HG03064 (cell line): ENCODE measurements around the gene PREX1.

Experiments
- ATAC-seq: cut with Tn5 transposase; IDR thresholded peaks from one replicate; pipeline ENCODE4 v1.9.1; 2021; ENCODE audit warnings: low read depth; ENCODE audit not compliant: unreplicated experiment

The PREX1 gene

GRCh38 chr20:48738399-48739304 lies 89.1 kb downstream of the PREX1 start:
- peak; percentile 62 for ATAC-seq

GRCh38 chr20:48738094-48738398 lies 89.8 kb downstream of the PREX1 start:
- no peak for ATAC-seq

DNA sequence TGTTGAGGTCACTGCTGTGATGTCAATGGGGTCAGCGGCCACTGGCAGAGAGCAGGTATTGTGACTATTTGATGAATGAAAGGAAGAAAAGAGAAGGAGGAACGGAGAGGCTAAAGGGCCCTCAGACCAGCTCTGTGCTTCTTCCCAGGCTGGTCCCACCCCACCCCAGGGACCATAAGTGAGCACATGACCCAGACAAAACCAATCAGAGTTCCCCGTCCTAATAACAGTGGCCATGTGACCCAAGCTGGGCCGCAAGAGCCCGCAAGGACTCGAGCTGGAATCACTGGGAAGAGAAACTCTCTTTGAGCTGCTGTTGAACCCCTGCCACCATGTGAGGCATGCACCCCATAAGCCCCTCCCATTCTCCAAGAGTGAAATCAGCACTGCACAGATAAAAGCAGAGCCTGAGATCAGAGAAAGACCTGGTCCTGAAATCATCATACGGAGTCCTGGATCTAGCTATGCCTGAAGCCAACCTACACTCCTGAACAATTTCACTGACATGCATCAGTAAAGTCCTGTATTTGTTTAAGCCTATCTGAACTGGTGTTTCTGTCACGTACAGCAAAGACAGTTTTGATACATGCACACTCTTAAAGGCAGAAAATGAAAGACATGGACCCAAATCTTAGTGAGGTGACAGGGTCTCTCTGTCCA lies 90.2 kb downstream of the PREX1 start:
- ATAC-seq = no peak

DNA sequence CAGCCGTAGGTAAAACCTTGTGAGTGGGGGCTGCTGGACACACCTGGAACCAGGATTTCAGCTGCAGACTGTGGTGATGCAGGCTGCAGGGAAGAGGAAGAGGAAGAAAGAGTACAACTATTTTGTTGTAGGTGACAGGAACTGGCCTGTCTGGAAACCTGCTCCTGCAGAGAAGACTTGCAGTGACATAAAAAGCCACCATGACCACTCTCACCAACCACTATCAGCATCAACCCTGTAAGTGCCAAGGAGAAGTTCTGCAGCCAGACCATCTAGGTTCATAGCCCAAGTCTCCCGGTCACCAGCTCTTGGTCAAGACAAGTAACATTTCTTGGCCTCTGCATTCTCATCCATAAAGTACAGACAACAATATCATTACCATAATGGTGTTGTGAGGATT lies 91.2 kb downstream of the PREX1 start:
- no peak for ATAC-seq

DNA sequence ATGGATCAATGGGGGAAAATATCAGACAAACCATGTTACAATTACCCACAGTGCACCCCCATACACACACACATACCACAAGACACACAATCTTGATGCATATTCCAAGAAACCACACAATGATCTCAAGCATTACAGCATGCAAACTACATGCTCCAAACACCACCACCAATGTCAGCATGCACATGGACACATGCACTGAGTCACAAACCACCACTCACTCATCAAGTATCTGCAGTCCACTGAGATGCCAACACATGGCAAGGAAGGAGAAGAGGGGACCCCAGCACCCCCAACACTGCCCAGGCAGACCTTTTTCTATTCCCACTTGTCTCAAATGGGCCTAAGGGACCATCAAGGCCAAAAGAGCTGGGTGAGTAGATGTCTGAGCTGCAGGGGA lies 91.6 kb downstream of the PREX1 start:
- ATAC-seq = no peak

DNA sequence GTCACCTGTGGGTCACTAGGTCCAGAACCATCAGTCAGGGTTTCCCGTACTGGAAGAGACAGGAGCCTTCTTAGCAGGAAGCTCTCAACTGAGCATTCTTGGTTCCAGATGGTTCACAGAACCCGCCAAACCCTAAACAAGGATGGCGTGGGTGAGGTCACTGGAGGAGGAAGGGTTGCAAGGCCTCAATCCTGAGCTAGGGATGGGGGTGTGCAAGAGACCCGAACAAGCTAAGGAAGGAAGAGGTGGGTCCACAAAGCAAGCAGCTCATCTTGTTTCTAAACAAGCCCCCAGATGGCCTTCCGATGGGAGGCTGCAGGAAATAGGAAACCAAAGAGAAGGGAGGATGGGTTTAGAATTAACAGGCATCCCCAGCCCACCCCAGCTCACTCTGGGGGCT lies 92.7 kb downstream of the PREX1 start:
- no peak for ATAC-seq

GRCh38 chr20:48734104-48734749 lies 93.6 kb downstream of the PREX1 start:
- ATAC-seq = no peak

GRCh38 chr20:48733296-48733790 lies 94.5 kb downstream of the PREX1 start:
- ATAC-seq = no peak

- no peak for ATAC-seq
These were observed 95.5 kb downstream of the PREX1 start for GRCh38 chr20:48732081-48732829.

DNA sequence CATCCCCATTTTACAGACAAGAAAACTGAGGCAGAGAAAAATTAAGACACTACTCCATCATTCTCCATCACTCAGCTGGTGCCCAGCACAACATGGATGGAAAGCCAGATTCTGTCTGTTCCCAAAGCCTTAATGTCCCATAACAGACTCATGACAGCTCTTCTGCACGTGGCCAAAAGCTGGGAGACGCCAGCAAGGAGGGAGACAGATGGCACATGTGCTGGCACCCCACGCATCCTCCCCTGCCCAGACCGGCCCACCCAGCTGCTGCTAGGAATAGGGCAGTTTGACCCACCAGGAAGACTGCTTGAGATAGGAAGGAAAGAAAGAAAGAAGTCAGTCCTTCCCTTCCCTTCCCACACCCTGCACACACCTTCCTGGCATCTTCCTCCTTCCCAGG lies 96.3 kb downstream of the PREX1 start:
- no peak for ATAC-seq

GRCh38 chr20:48730977-48731376 lies 96.8 kb downstream of the PREX1 start:
- ATAC-seq = no peak

- no peak for ATAC-seq
These were observed 98.3 kb downstream of the PREX1 start for GRCh38 chr20:48729538-48729937.

GRCh38 chr20:48728042-48728825 lies 99.6 kb downstream of the PREX1 start:
- ATAC-seq = no peak

- no peak for ATAC-seq
These were observed 100.6 kb downstream of the PREX1 start for GRCh38 chr20:48727226-48727625.

DNA sequence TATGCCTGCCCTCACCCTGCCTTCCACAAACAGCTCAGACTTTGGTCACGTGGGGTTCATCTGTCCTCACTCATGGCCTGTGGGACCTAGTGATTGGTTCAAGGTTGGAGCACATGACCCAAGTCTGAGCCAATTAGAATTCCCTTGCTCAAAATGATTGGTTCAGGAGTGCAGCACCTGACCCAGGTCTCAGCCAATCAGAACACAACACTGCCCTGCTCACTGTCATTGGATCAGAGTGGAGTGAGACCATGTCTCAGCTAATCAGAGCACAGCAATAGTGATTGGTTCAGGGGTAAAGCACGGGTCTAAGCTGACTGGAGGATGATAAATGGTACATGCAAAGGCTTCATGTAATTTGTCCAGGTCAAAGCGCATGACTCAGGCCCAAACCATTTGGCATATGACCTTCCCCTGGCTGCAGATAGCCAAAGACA lies 102.2 kb downstream of the PREX1 start:
- no peak for ATAC-seq

- ATAC-seq = no peak
These were observed 102.8 kb downstream of the PREX1 start for GRCh38 chr20:48724891-48725554.

DNA sequence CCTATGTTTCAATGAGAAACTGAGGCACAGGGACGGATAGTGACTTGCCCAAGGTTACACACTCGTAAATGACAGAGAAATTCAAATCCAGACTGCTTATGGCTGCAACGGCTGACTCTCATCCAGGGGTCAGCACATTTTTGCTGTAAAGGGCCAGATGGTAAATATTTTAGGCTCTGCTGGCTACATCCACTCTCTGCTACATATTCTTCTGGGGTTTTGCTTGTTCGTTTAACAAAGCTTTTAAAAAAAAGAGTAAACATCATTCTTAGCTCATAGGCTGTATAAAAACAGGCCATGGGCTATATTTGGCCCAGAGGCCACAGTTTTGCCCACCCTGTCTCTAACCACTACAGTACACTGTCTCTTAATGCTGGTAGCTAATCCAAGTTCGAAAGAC lies 103.4 kb downstream of the PREX1 start:
- no peak for ATAC-seq

- no peak for ATAC-seq
These were observed 104.2 kb downstream of the PREX1 start for GRCh38 chr20:48723308-48724264.
